ENCODE measurements around the gene DCBLD1. TPM values are rescaled to one million over a fixed set of nuclear protein-coding genes. Genes with fewer than 3 reads are reported as not detected.

The DCBLD1 gene
- total and polyA plus RNA-seq, 4 donors = 2.7 to 10.4 (median 4.4) TPM

GRCh38 chr6:117495869-117496268 is 13.4 kb downstream of the DCBLD1 start:
- Histone ChIP-seq H3K9ac (ENCODE audit: low read depth in 1 of 2, low read length in 2 of 2) (no peak overlapping the region), H3K27ac (ENCODE audit: low read depth in 1 of 2, low read length in 2 of 2) (no peak overlapping the region), H3K4me1 (ENCODE audit: control insufficient read depth in 4 of 4, insufficient read depth in 4 of 4, low read length in 3 of 4) (peaks cover 2 to 9% (median 6%) of the 10 kb centered on the region in 4 donors), H3K4me3 (ENCODE audit: low read depth in 1 of 3, low read length in 3 of 3) (no peak overlapping the region), H3K9me3 (ENCODE audit: control insufficient read depth in 4 of 4, low read length in 3 of 4) (no peaks in the 10 kb centered on the region), H3K36me3 (ENCODE audit: control insufficient read depth in 4 of 4, insufficient read depth in 3 of 4, low read depth in 1 of 4, low read length in 3 of 4) (no peaks in the 10 kb centered on the region), H3K27me3 (ENCODE audit: control insufficient read depth in 4 of 4, insufficient read depth in 4 of 4, low read length in 3 of 4) (no peaks in the 10 kb centered on the region)
- TF ChIP-seq RXRA (IDR thresholded peaks at IDR 0.05) = no peak
- no peak for TF ChIP-seq NR2F2 (IDR thresholded peaks at IDR 0.05)
- TF ChIP-seq GABPA (IDR thresholded peaks at IDR 0.05 in 1 of 2, conservative IDR thresholded peaks at IDR 0.05 in 1 of 2) = no peak
- TF ChIP-seq CTCF (IDR thresholded peaks at IDR 0.05; ENCODE audit: low read depth, low read length, missing input control) = no peak
- TF ChIP-seq YY1 (IDR thresholded peaks at IDR 0.05) = no peak
- TF ChIP-seq FOXA2 (IDR thresholded peaks at IDR 0.05) = no peak
- TF ChIP-seq HNF4A (conservative IDR thresholded peaks at IDR 0.05) = no peak
- TF ChIP-seq REST (IDR thresholded peaks at IDR 0.05) = no peak
- no peak for TF ChIP-seq EGR1 (IDR thresholded peaks at IDR 0.05; ENCODE audit: low read depth in 2 of 2)
- no peak for TF ChIP-seq JUND (IDR thresholded peaks at IDR 0.05)
- no peak for TF ChIP-seq HNF4G (IDR thresholded peaks at IDR 0.05)
- TF ChIP-seq RAD21 (IDR thresholded peaks at IDR 0.05) = no peak
- TF ChIP-seq FOXA1 (IDR thresholded peaks at IDR 0.05) = no peak
- no peak for TF ChIP-seq ATF3 (IDR thresholded peaks at IDR 0.05)
- TF ChIP-seq SP1 (IDR thresholded peaks at IDR 0.05) = no peak
- DNase-seq (ENCODE audit: low spot score) = no peak
- WGBS = 96% methylated on average over 2 of the region's 2 CpGs

- 99% methylated on average over 1 of the region's 1 CpG for WGBS
- Histone ChIP-seq H3K27ac (ENCODE audit: low read depth in 1 of 2, low read length in 2 of 2) (no peak overlapping the region), H3K4me1 (ENCODE audit: control insufficient read depth in 4 of 4, insufficient read depth in 4 of 4, low read length in 3 of 4) (peaks cover 2 to 9% (median 6%) of the 10 kb centered on the region in 4 donors), H3K9ac (ENCODE audit: low read depth in 1 of 2, low read length in 2 of 2) (no peak overlapping the region), H3K27me3 (ENCODE audit: control insufficient read depth in 4 of 4, insufficient read depth in 4 of 4, low read length in 3 of 4) (no peaks in the 10 kb centered on the region), H3K36me3 (ENCODE audit: control insufficient read depth in 4 of 4, insufficient read depth in 3 of 4, low read depth in 1 of 4, low read length in 3 of 4) (no peaks in the 10 kb centered on the region), H3K4me3 (ENCODE audit: low read depth in 1 of 3, low read length in 3 of 3) (no peak overlapping the region), H3K9me3 (ENCODE audit: control insufficient read depth in 4 of 4, low read length in 3 of 4) (no peaks in the 10 kb centered on the region)
- DNase-seq (ENCODE audit: low spot score) = no peak
- TF ChIP-seq NR2F2 (IDR thresholded peaks at IDR 0.05) (no peak), GABPA (IDR thresholded peaks at IDR 0.05 in 1 of 2, conservative IDR thresholded peaks at IDR 0.05 in 1 of 2) (no peak), YY1 (IDR thresholded peaks at IDR 0.05) (no peak), REST (IDR thresholded peaks at IDR 0.05) (no peak), HNF4A (conservative IDR thresholded peaks at IDR 0.05) (no peak), HNF4G (IDR thresholded peaks at IDR 0.05) (no peak), FOXA2 (IDR thresholded peaks at IDR 0.05) (no peak), EGR1 (IDR thresholded peaks at IDR 0.05; ENCODE audit: low read depth in 2 of 2) (no peak), CTCF (IDR thresholded peaks at IDR 0.05; ENCODE audit: low read depth, low read length, missing input control) (no peak), MAX (IDR thresholded peaks at IDR 0.05) (no peak), RAD21 (IDR thresholded peaks at IDR 0.05) (no peak), RXRA (IDR thresholded peaks at IDR 0.05) (no peak), TAF1 (conservative IDR thresholded peaks at IDR 0.05) (no peak)
Observed at GRCh38 chr6:117496383-117496990, 14.0 kb downstream of the DCBLD1 start.

All from liver (tissue), 9 donors.